HEK293T (cell line): ENCODE data around the gene SLC25A21.

Experiments used
- ARNT ChIP-seq: fragments of 450-650 bp; IDR thresholded peaks from 2 replicates; pipeline ENCODE4 v1.6.1; 2017; ENCODE audit warnings: mild to moderate bottlenecking
- ELF4 ChIP-seq: fragments of 450-650 bp; IDR thresholded peaks from 2 replicates; pipeline ENCODE4 v1.6.1; 2017; ENCODE audit warnings: antibody characterized with exemption
- FOXA1 ChIP-seq: fragments of 450-650 bp; IDR thresholded peaks from 2 replicates; pipeline ENCODE4 v1.6.1; 2016; ENCODE audit warnings: mild to moderate bottlenecking
- FOXM1 ChIP-seq: fragments of 450-650 bp; IDR thresholded peaks from 2 replicates; pipeline ENCODE4 v1.6.1; 2017; ENCODE audit warnings: mild to moderate bottlenecking, borderline replicate concordance
- L3MBTL2 ChIP-seq: fragments of 450-650 bp; conservative IDR thresholded peaks from 2 replicates; pipeline ENCODE4 v1.6.1; 2016; ENCODE audit warnings: mild to moderate bottlenecking
- NFRKB ChIP-seq: fragments of 450-650 bp; IDR thresholded peaks from 2 replicates; pipeline ENCODE4 v1.6.1; 2016; ENCODE audit warnings: mild to moderate bottlenecking, moderate library complexity
- SP1 ChIP-seq: fragments of 450-650 bp; IDR thresholded peaks from 2 replicates; pipeline ENCODE4 v1.6.1; 2017
- SUZ12 ChIP-seq: fragments of 450-650 bp; IDR thresholded peaks from 2 replicates; pipeline ENCODE4 v1.6.1; 2016; ENCODE audit warnings: mild to moderate bottlenecking

- TF ChIP-seq FOXM1 (no peak), L3MBTL2 (no peak), ARNT (no peak), NFRKB (no peak), ELF4 (no peak), SUZ12 (no peak), FOXA1 (no peak), SP1 (no peak)
These were observed 316.1 kb downstream of the SLC25A21 start for GRCh38 chr14:36856095-36856878.
